B cell (primary cell): ENCODE measurements around the gene CD72. TPM values are rescaled to one million over a fixed set of nuclear protein-coding genes. Genes with fewer than 3 reads are reported as not detected.
A peak's percentile ranks its signal among the peaks of the same experiment; 100 is the strongest.

Experiments used
- ATAC-seq: fragments of 200-7000 bp; cut with Tn5 transposase; one replicate; pipeline ENCODE4 v1.10.0; 2021; ENCODE audit warnings: low read depth, mild to moderate bottlenecking, moderate number of reproducible peaks, moderate library complexity
- CTCF ChIA-PET: fragments of 350-600 bp; sonication (Branson Sonifier 250); formaldehyde crosslinking; loops from one replicate; lab custom pipeline; 2021; ENCODE audit warnings: antibody characterized with exemption, inconsistent platforms; lab: Charles Lee
- POLR2A ChIA-PET: fragments of 350-600 bp; sonication (Branson Sonifier 250); formaldehyde crosslinking; loops from one replicate; lab custom pipeline; 2021; ENCODE audit warnings: antibody characterized with exemption; lab: Charles Lee
- DNase-seq: peaks from one replicate; pipeline ENCODE4 v3.0.0; 2013
- H2AFZ ChIP-seq: 2 replicates; pipeline ENCODE4 v1.6.1; 2012; ENCODE audit warnings: mild to moderate bottlenecking, low read depth, low read length; ENCODE audit not compliant: insufficient read depth, poor library complexity, severe bottlenecking
- H3K27ac ChIP-seq, 2 donors: 1 replicate in 1 of 2; 2 replicates in 1 of 2; pipeline ENCODE4 v1.5.1; 2012 to 2013; ENCODE audit warnings: low read length in 2 of 2, mild to moderate bottlenecking in 2 of 2, moderate library complexity in 1 of 2
- H3K27me3 ChIP-seq, 4 experiments: fragments of 200-600 bp in 1 of 4; sonication (generic) in 1 of 4; replicated peaks in 1 of 4; 1 replicate in 2 of 4; 2 replicates in 2 of 4; pipeline versions ENCODE4 v1.6.1 to v1.7.0; 2013 to 2016; ENCODE audit warnings: low read length in 3 of 4, mild to moderate bottlenecking in 2 of 4, mixed read lengths in 1 of 4, moderate library complexity in 1 of 4; ENCODE audit not compliant: insufficient read depth in 4 of 4, control insufficient read depth in 3 of 4; ENCODE audit errors: control extremely low read depth in 1 of 4
- H3K36me3 ChIP-seq, 2 experiments: replicated peaks in 1 of 2; 1 replicate in 1 of 2; 2 replicates in 1 of 2; pipeline versions ENCODE4 v1.6.1 to v1.7.1; 2013; ENCODE audit warnings: low read length in 1 of 2; ENCODE audit not compliant: insufficient read depth in 2 of 2, control insufficient read depth in 1 of 2; ENCODE audit errors: control extremely low read depth in 1 of 2, extremely low read depth in 1 of 2
- H3K4me1 ChIP-seq, 2 donors: fragments of 200-600 bp in 1 of 2; sonication (generic) in 1 of 2; 1 replicate in 1 of 2; 2 replicates in 1 of 2; pipeline versions ENCODE4 v1.5.1 to v1.6.1; 2013 to 2017; ENCODE audit warnings: low read length in 2 of 2; ENCODE audit not compliant: control insufficient read depth in 2 of 2, insufficient read depth in 2 of 2
- H3K4me2 ChIP-seq: replicated peaks from 2 replicates; pipeline ENCODE3; 2012; ENCODE audit warnings: mild to moderate bottlenecking, low read depth, low read length; ENCODE audit not compliant: poor library complexity, severe bottlenecking
- H3K4me3 ChIP-seq, 5 experiments: fragments of 200-600 bp in 1 of 5; sonication (generic) in 1 of 5; 1 replicate in 3 of 5; 2 replicates in 2 of 5; pipeline versions ENCODE4 v1.5.1 to v1.7.0; 2011 to 2016; ENCODE audit warnings: low read length in 4 of 5, mild to moderate bottlenecking in 4 of 5, low read depth in 2 of 5, control low read depth in 1 of 5, moderate library complexity in 1 of 5; ENCODE audit not compliant: insufficient read depth in 1 of 5; ENCODE audit errors: control extremely low read depth in 1 of 5, extremely low read depth in 1 of 5
- H3K79me2 ChIP-seq: fragments of 200-600 bp; sonication (generic); one replicate; pipeline ENCODE4 v1.6.0; 2016; ENCODE audit warnings: low read length; ENCODE audit not compliant: control insufficient read depth, insufficient read depth
- H3K9ac ChIP-seq: fragments of 200-600 bp; sonication (generic); 2 replicates; pipeline ENCODE4 v1.6.1; 2017; ENCODE audit warnings: mild to moderate bottlenecking, low read length, moderate library complexity
- H3K9me3 ChIP-seq, 3 donors: one replicate each; pipeline versions ENCODE4 v1.6.1 to v1.7.1; 2013; ENCODE audit warnings: low read length in 2 of 3; ENCODE audit not compliant: control insufficient read depth in 2 of 3, insufficient read depth in 1 of 3; ENCODE audit errors: control extremely low read depth in 1 of 3
- H4K20me1 ChIP-seq: 2 replicates; pipeline ENCODE4 v1.6.0; 2012; ENCODE audit warnings: mild to moderate bottlenecking, low read length; ENCODE audit not compliant: insufficient read depth, control insufficient read depth, poor library complexity, severe bottlenecking
- H3K27ac Mint-ChIP-seq: one replicate; pipeline ENCODE4 v1.8.0; 2021; ENCODE audit warnings: mixed read lengths
- H3K27me3 Mint-ChIP-seq: one replicate; pipeline ENCODE4 v1.8.0; 2021; ENCODE audit warnings: mixed read lengths
- H3K4me1 Mint-ChIP-seq: one replicate; pipeline ENCODE4 v1.8.0; 2021; ENCODE audit warnings: mixed read lengths
- H3K4me3 Mint-ChIP-seq: one replicate; pipeline ENCODE4 v1.8.0; 2021; ENCODE audit warnings: mixed read lengths
- H3K9me3 Mint-ChIP-seq: one replicate; pipeline ENCODE4 v1.8.0; 2022; ENCODE audit warnings: mixed read lengths; ENCODE audit not compliant: insufficient read depth
- CTCF ChIP-seq: fragments of 200-600 bp; IDR thresholded peaks from one replicate; pipeline ENCODE4 v1.8.0; 2022; ENCODE audit warnings: antibody characterized with exemption, mild to moderate bottlenecking
- EZH2 ChIP-seq: IDR thresholded peaks from 2 replicates; pipeline ENCODE4 v1.6.1; 2012; ENCODE audit warnings: borderline replicate concordance, low read depth, mild to moderate bottlenecking, moderate library complexity, low read length; ENCODE audit not compliant: insufficient read depth, poor library complexity, severe bottlenecking
- WGBS: methylation state at CpG from one replicate; pipeline ENCODE4 v1.1.5; 2013; ENCODE audit warnings: missing lambda C conversion rate; ENCODE audit not compliant: insufficient coverage; 5-methylcytosine and 5-hydroxymethylcytosine counted together
- intact Hi-C: fragments of 100-400 bp; cut with micrococcal nuclease; formaldehyde crosslinking; loops from one replicate; pipeline ENCODE4 v1.10.0; 2022
- polyA plus RNA-seq: library from polyadenylated mRNA; depleted of rRNA; stranded (reverse); fragments of >200 nt; gene quantifications from 2 replicates; pipeline ENCODE4 v1.2.3, GENCODE V29; 2012
- total RNA-seq, 2 donors: library from RNA; stranded (reverse); fragments of 120-200 nt in 1 of 2; gene quantifications; 1 replicate in 1 of 2; 2 replicates in 1 of 2; pipeline versions ENCODE4 v1.2.3 to v1.2.4, GENCODE V29; 2013 to 2022

CD72 gene
- total and polyA plus RNA-seq, 2 donors (not counting 1 experiment from before 2014, with no cell fraction given): 94.6 to 436 TPM

GRCh38 chr9:35619800-35620158 is 1.6 kb upstream of the CD72 start:
- Mint-ChIP-seq H3K4me1 (peaks cover 79% of the 10 kb centered on the region), H3K9me3 (no peaks in the 10 kb centered on the region), H3K4me3 (peak overlapping the region; percentile 86), H3K27ac (peak overlapping the region; percentile 86), H3K27me3 (no peaks in the 10 kb centered on the region)
- peak overlapping the region; percentile 76 for H3K4me2 ChIP-seq
- peak overlapping the region; percentile 95 to 97 for H3K27ac ChIP-seq
- H4K20me1 ChIP-seq: peaks cover 20% of the 10 kb centered on the region
- TF ChIP-seq EZH2 (no peak), CTCF (no peak)
- peak overlapping the region; percentile 93 for H3K9ac ChIP-seq
- H3K4me3 ChIP-seq: peak overlapping the region in 4 of 5 experiments; percentile 80 to 91 (median 88)
- peaks cover 0 to 18% of the 10 kb centered on the region in 2 experiments for H3K36me3 ChIP-seq
- no peaks in the 10 kb centered on the region for H3K27me3 ChIP-seq
- peaks cover 59 to 76% of the 10 kb centered on the region in 2 donors for H3K4me1 ChIP-seq
- CTCF ChIA-PET: interaction anchor here (0.8 to 14.3 kb wide), 14 partner anchors 8 to 228 kb away, joined by 3 to 357 read pairs (median 8); partner anchors contain the start of genes ARHGEF39, CCDC107, CREB3 and RMRP
- POLR2A ChIA-PET: interaction anchor here (0.6 to 7.1 kb wide), 15 partner anchors 8 to 548 kb away, joined by 3 to 114 read pairs (median 9); partner anchors contain the start of genes ARHGEF39, CCDC107, CREB3 and RMRP
- DNase-seq (no peak), ATAC-seq (peak; percentile 70)
- peaks cover 32% of the 10 kb centered on the region for H3K79me2 ChIP-seq
- no peaks in the 10 kb centered on the region for H3K9me3 ChIP-seq
- intact Hi-C loops: loop anchor here (1.0 kb wide), 5 partner anchors 15 to 77 kb away; partner anchors contain the start of genes CCDC107 and RMRP
- no CpG with 5 or more reads among the region's 2 CpGs for WGBS
- no peak overlapping the region for H2AFZ ChIP-seq
